Liver (tissue), 3 donors: ENCODE results near the gene SMAD1.

ENCODE experiments used
- ATF3 ChIP-seq: IDR thresholded peaks from 2 replicates; pipeline ENCODE4 v1.6.1; 2016; ENCODE audit warnings: antibody characterized with exemption
- CTCF ChIP-seq: fragments of 150-350 bp; IDR thresholded peaks from 2 replicates; pipeline ENCODE4 v1.5.1; 2017; ENCODE audit warnings: improper control_type of control experiment, low read depth, low read length; ENCODE audit not compliant: missing input control
- SP1 ChIP-seq: IDR thresholded peaks from 2 replicates; pipeline ENCODE4 v1.6.1; 2018; ENCODE audit warnings: antibody characterized with exemption, mild to moderate bottlenecking
- donor health status: healthy.
- donor health status: healthy.

- TF ChIP-seq CTCF (no peak), SP1 (no peak), ATF3 (no peak)
Measured at GRCh38 chr4:145531223-145531622, 49.6 kb downstream of the SMAD1 start.
